Measurements from ENCODE around the gene SLC12A1.

- TF ChIP-seq, protein P1, sequence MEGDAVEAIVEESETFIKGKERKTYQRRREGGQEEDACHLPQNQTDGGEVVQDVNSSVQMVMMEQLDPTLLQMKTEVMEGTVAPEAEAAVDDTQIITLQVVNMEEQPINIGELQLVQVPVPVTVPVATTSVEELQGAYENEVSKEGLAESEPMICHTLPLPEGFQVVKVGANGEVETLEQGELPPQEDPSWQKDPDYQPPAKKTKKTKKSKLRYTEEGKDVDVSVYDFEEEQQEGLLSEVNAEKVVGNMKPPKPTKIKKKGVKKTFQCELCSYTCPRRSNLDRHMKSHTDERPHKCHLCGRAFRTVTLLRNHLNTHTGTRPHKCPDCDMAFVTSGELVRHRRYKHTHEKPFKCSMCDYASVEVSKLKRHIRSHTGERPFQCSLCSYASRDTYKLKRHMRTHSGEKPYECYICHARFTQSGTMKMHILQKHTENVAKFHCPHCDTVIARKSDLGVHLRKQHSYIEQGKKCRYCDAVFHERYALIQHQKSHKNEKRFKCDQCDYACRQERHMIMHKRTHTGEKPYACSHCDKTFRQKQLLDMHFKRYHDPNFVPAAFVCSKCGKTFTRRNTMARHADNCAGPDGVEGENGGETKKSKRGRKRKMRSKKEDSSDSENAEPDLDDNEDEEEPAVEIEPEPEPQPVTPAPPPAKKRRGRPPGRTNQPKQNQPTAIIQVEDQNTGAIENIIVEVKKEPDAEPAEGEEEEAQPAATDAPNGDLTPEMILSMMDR (IDR thresholded peaks at IDR 0.05): no peak
- TF ChIP-seq CREB1 (CRISPR knock-in tag; IDR thresholded peaks at IDR 0.05) (no peak), FOXP1 (CRISPR knock-in tag; IDR thresholded peaks at IDR 0.05; ENCODE audit: borderline replicate concordance) (no peak), FOXP4 (CRISPR knock-in tag; IDR thresholded peaks at IDR 0.05) (no peak), RELA (CRISPR knock-in tag; IDR thresholded peaks at IDR 0.05; ENCODE audit: borderline replicate concordance) (no peak), ELF4 (CRISPR knock-in tag; IDR thresholded peaks at IDR 0.05; ENCODE audit: low read depth) (no peak), FOXK1 (CRISPR knock-in tag; IDR thresholded peaks at IDR 0.05) (no peak), ZNF532 (CRISPR knock-in tag; IDR thresholded peaks at IDR 0.05; ENCODE audit: borderline replicate concordance) (no peak)
- TF ChIP-seq, protein P2, sequence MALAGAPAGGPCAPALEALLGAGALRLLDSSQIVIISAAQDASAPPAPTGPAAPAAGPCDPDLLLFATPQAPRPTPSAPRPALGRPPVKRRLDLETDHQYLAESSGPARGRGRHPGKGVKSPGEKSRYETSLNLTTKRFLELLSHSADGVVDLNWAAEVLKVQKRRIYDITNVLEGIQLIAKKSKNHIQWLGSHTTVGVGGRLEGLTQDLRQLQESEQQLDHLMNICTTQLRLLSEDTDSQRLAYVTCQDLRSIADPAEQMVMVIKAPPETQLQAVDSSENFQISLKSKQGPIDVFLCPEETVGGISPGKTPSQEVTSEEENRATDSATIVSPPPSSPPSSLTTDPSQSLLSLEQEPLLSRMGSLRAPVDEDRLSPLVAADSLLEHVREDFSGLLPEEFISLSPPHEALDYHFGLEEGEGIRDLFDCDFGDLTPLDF (CRISPR knock-in tag; IDR thresholded peaks at IDR 0.05): no peak
- TF ChIP-seq, protein P3, sequence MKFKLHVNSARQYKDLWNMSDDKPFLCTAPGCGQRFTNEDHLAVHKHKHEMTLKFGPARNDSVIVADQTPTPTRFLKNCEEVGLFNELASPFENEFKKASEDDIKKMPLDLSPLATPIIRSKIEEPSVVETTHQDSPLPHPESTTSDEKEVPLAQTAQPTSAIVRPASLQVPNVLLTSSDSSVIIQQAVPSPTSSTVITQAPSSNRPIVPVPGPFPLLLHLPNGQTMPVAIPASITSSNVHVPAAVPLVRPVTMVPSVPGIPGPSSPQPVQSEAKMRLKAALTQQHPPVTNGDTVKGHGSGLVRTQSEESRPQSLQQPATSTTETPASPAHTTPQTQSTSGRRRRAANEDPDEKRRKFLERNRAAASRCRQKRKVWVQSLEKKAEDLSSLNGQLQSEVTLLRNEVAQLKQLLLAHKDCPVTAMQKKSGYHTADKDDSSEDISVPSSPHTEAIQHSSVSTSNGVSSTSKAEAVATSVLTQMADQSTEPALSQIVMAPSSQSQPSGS (CRISPR knock-in tag; IDR thresholded peaks at IDR 0.05; ENCODE audit: borderline replicate concordance, low read depth): no peak
- TF ChIP-seq, protein P4, sequence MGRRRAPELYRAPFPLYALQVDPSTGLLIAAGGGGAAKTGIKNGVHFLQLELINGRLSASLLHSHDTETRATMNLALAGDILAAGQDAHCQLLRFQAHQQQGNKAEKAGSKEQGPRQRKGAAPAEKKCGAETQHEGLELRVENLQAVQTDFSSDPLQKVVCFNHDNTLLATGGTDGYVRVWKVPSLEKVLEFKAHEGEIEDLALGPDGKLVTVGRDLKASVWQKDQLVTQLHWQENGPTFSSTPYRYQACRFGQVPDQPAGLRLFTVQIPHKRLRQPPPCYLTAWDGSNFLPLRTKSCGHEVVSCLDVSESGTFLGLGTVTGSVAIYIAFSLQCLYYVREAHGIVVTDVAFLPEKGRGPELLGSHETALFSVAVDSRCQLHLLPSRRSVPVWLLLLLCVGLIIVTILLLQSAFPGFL (CRISPR knock-in tag; IDR thresholded peaks at IDR 0.05; ENCODE audit: borderline replicate concordance): no peak
Observed at GRCh38 chr15:48330105-48330785, 124.1 kb downstream of the SLC12A1 start.

Data from WTC11 (cell line).